Pancreas (tissue), 10 donors: ENCODE data around the gene IFNA16. TPM values are rescaled to one million over a fixed set of nuclear protein-coding genes. Genes with fewer than 3 reads are reported as not detected.
"Not testable (repeated sequence)": the region's sequence is repeated elsewhere in the genome, so short reads cannot be mapped to it uniquely, and the experiment has no call there.

Source experiments
- ATAC-seq, 4 donors: fragments of 200-7000 bp; cut with Tn5 transposase; one replicate each; pipeline versions ENCODE4 v1.8.0 to v1.9.1; 2020; ENCODE audit warnings: mild to moderate bottlenecking in 4 of 4, moderate library complexity in 4 of 4
- DNase-seq, 6 donors: peaks; one replicate each; pipeline ENCODE4 v3.0.0-alpha.2; 2020
- FAIRE-seq: peaks from 2 replicates; lab custom pipeline; 2012; peaks lifted over from hg19 to GRCh38; lab: Jason Lieb, UNC
- H3K27ac ChIP-seq, 4 donors: fragments of 200-600 bp; sonication (generic); 1 replicate in 3 of 4; 2 replicates in 1 of 4; pipeline versions ENCODE4 v1.5.0 to v1.8.0; 2020
- H3K27me3 ChIP-seq, 4 donors: fragments of 200-600 bp; one replicate each; pipeline ENCODE4 v1.8.0; 2021
- H3K36me3 ChIP-seq, 3 donors: fragments of 200-600 bp; sonication (generic) in 1 of 3; one replicate each; pipeline versions ENCODE4 v1.5.0 to v1.8.0; 2020 to 2021
- H3K4me1 ChIP-seq, 3 donors: fragments of 200-600 bp; one replicate each; pipeline ENCODE4 v1.8.0; 2021
- H3K4me3 ChIP-seq, 4 donors: fragments of 200-600 bp; sonication (generic) in 2 of 4; one replicate each; pipeline versions ENCODE4 v1.5.0 to v1.8.0; 2020 to 2021
- H3K9me3 ChIP-seq, 4 donors: fragments of 200-600 bp; one replicate each; pipeline ENCODE4 v1.8.0; 2021
- WGBS, 2 donors: extraction: QIAGEN DNeasy Blood & Tissue Kit; methylation state at CpG; one replicate each; pipeline ENCODE4 v1.1.7; 2013; 5-methylcytosine and 5-hydroxymethylcytosine counted together
- intact Hi-C, 3 donors: fragments of 100-400 bp; cut with DNase I; formaldehyde crosslinking; loops; one replicate each; pipeline versions ENCODE4 v1.11.1 to v1.14.2; 2022
- polyA plus RNA-seq, 2 donors: library from polyadenylated mRNA; stranded (reverse); fragments of 200-250 nt; gene quantifications; one replicate each; pipeline ENCODE4 v1.2.3, GENCODE V29; 2013
- total RNA-seq, 6 donors: library from RNA; stranded (reverse); fragmentation: NEBNext Ultra II Directional in 4 of 6; extraction: Animal tissue kit (Norgen Biotek cat#: 25700) in 4 of 6; gene quantifications; one replicate each; pipeline versions ENCODE4 v1.2.1 to v1.2.4, GENCODE V29; 2021 to 2023
- TF ChIP-seq, protein P1 (sequence below), 4 donors: fragments of 200-600 bp; sonication (generic) in 3 of 4; IDR thresholded peaks; one replicate each; pipeline versions ENCODE4 v1.5.0 to v1.8.0; 2021; ENCODE audit warnings: antibody characterized with exemption in 4 of 4
- donor health status: healthy with polysubstance abuse.
- donor health status: DM: no; HTN: no; CAD: no; lungs with moderate emphysema.
- donor health status: DM: no; HTN: no; CAD: no.
- donor health status: control.
- donor health status: control.
- donor health status: Bipolar disorder and iron deficiency.
- donor health status: DM: yes; HTN: yes; CAD: no.
- donor health status: DM: no; HTN: no; CAD: no.
- donor health status: DM: no; HTN: no; CAD: no.
- donor health status: DM: yes; HTN: yes; CAD: no.

IFNA16 gene
- total RNA-seq: not detected
- not detected for polyA plus RNA-seq

DNA sequence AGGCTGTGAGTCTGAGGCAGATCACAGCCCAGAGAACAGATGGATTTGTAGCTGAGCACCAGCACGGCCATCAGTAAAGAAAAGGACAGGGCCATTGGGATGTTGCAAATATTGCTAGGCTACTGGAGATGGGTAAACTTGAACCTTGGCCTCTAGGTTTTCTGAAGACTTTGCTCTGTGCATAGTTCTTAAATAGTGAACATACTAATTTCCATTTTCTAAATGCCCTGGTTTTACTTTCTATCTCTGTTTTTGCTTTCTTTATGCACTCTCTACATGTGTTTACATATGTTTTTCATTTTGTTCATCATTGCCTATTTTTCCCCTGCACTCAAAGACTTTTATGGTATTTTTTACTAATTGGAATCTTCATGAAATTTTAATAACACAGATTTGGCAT lies at the start of gene IFNA16:
TSS of gene IFNA16 (minus strand) at position 101 of the 400 bp plus-strand sequence. CDS start at position 95, 6 bp downstream.
- intact Hi-C loops, H3K4me3 ChIP-seq, H3K36me3 ChIP-seq, H3K27me3 ChIP-seq, ATAC-seq, H3K27ac ChIP-seq, H3K4me1 ChIP-seq, DNase-seq, H3K9me3 ChIP-seq, FAIRE-seq: not testable (repeated sequence)
- 62 to 93% methylated on average over 1 of the region's 1 CpG for WGBS, 2 donors

DNA sequence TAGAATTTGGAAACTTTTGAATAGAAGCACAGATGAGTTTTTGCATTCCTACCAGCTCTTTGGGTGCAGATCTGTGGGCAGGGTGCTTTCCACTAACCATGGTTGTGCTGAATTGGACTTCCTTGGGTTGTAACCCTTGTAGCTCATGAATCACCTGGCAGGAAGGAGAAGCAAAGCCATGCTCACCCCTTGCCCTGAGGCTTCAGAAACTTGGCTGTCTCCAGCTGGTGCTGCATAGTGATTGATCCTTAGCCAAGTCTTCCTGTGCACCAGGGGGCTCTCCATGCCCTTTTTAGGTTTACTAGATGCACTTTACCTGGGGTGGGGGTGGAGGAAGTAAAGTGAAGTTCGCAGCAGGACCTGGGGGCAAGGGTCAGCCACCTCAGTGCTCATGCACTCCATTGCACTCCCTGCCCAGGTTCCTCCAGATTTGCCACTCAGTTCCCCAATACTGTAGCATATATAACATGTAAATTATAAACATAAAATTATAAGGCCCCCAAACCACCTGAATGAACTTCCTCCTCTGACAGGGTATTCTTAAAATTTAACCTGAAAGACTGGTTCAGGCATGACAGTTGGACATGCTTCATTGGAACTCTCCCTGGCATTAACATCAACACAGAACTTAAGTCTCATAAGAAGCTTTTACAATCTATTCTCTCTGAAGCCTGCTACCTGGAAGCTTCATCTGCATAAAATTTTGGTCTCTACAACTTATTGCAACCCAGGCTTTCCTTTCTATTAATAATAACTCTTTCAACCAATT lies 48.5 kb upstream of the IFNA16 start:
- DNase-seq (peak in 1 of 6 donors; percentile 18), ATAC-seq (no peak), FAIRE-seq (no peak)
- peaks cover 0 to 3% (median 0%) of the 10 kb centered on the region in 4 donors for H3K27me3 ChIP-seq
- H3K36me3 ChIP-seq: no peaks in the 10 kb centered on the region
- no peaks in the 10 kb centered on the region for H3K4me1 ChIP-seq
- no peaks in the 10 kb centered on the region for H3K9me3 ChIP-seq
- TF ChIP-seq, protein P1, sequence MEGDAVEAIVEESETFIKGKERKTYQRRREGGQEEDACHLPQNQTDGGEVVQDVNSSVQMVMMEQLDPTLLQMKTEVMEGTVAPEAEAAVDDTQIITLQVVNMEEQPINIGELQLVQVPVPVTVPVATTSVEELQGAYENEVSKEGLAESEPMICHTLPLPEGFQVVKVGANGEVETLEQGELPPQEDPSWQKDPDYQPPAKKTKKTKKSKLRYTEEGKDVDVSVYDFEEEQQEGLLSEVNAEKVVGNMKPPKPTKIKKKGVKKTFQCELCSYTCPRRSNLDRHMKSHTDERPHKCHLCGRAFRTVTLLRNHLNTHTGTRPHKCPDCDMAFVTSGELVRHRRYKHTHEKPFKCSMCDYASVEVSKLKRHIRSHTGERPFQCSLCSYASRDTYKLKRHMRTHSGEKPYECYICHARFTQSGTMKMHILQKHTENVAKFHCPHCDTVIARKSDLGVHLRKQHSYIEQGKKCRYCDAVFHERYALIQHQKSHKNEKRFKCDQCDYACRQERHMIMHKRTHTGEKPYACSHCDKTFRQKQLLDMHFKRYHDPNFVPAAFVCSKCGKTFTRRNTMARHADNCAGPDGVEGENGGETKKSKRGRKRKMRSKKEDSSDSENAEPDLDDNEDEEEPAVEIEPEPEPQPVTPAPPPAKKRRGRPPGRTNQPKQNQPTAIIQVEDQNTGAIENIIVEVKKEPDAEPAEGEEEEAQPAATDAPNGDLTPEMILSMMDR (IDR thresholded peaks at IDR 0.05): no peak
- H3K4me3 ChIP-seq: no peak overlapping the region
- 26 to 43% methylated on average over 1 of the region's 1 CpG for WGBS, 2 donors
- no peak overlapping the region for H3K27ac ChIP-seq
- intact Hi-C loops: no loop called here

DNA sequence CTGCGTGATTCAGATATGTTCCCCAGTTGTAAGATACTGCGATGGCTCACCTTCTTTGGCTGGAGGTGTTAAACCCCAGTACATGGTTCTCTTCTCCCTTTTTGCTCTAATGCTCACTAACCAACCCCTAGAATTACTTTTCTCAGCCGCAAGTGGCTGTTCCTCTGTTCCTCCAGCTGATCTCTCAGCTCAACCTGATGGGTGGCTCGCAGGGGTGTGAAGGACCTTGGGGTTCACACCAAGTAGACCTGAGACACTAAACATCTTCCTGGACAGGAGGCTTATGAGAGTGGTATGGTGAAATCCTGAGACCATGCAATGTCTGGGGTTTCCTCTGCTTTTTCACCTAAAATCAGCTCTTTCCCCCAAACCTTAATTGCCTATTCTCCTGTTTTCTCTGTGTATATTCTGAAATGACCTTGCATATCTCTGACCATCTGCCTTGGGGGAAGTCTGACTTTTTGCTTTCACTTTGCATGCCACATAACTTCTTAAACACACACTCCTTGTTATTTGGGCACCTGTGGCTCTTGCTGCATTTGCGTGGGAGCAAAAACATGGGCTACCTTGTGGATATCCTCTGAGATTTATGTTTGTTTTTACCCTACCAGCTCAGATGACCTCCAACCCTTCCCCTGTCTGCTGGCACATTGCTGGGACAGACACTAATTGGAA lies 38.6 kb upstream of the IFNA16 start:
- Histone ChIP-seq H3K9me3 (no peaks in the 10 kb centered on the region), H3K36me3 (no peaks in the 10 kb centered on the region), H3K27ac (no peak overlapping the region), H3K4me1 (peaks cover 0 to 4% (median 0%) of the 10 kb centered on the region in 3 donors), H3K27me3 (no peaks in the 10 kb centered on the region), H3K4me3 (no peak overlapping the region)
- ATAC-seq: no peak
- TF ChIP-seq, protein P1 (IDR thresholded peaks at IDR 0.05): no peak
- DNase-seq: no peak
- intact Hi-C loops: no loop called here
- WGBS, 2 donors: 66 to 68% methylated on average over 5 of the region's 5 CpGs
- FAIRE-seq: no peak

DNA sequence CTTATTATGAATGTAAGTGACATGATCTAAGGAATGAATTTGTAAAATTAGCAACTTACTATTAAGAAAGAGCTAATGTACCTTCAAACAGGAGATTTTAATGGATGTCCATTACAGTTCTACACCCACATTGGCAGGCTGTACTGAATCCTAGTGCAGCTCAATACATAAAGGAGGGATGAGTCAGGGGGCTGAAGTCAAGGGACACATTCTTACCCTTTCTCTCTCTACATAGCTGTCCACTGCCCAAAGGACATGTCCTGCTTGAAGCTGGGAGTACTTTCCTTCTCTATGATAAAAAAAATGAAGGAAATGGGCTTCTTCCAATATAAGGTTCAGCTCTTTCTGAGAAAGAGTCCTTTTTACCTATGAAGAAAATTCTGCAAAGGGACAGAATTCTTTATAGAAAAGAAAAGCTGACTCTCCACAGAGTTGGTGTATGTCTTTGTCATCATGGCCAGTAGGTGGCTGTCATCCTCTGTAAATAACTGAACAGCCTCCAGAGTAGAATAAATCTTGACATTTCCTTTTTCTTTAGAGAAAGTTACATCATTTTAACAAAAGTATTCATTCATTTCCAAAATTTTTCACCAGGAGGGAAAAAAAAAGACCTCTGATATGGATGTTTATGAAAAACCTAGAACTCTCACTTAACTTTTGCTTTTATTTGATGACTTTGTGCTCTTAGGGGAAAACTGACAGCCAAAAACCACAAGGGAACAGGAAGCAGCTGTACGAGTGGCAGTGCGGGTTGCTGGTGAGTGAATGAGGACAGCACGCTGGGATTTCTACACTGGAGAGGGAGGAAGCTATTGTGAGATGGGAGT lies 35.8 kb upstream of the IFNA16 start:
- WGBS, 2 donors: 1% methylated on average over 3 of the region's 3 CpGs
- Histone ChIP-seq H3K27ac (no peak overlapping the region), H3K9me3 (no peaks in the 10 kb centered on the region), H3K36me3 (no peaks in the 10 kb centered on the region), H3K4me3 (no peak overlapping the region), H3K4me1 (peaks cover 0 to 4% (median 0%) of the 10 kb centered on the region in 3 donors), H3K27me3 (no peaks in the 10 kb centered on the region)
- ATAC-seq: peak in 3 of 4 donors; percentile 75 to 82 (median 80)
- TF ChIP-seq, protein P1 (IDR thresholded peaks at IDR 0.05): peak in 3 of 4 donors; percentile 15 to 33 (median 27)
- DNase-seq: no peak
- FAIRE-seq: no peak
- intact Hi-C loops: no loop called here

DNA sequence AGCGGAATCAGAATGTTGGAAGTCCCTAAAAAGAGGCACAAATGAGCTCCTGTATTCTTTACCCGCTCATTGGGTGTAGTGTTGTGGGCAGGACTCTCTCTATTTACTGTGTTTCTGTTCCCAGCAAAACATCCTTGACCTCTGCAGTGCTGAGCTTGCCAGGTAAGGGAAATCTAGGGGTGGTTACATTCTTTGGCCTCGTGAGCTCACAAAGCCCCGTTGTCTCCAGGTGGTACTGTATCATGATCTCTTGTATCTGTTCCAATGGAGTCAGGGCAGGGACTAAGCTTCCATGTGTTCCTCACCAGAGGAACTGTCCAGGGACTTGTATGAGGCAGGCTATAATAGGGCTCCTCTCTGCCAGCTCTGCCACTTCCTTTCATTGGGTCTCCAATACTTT lies 34.5 kb upstream of the IFNA16 start:
- Histone ChIP-seq H3K9me3 (no peaks in the 10 kb centered on the region), H3K27ac (no peak overlapping the region), H3K4me3 (no peak overlapping the region), H3K4me1 (peaks cover 0 to 4% (median 0%) of the 10 kb centered on the region in 3 donors), H3K27me3 (no peaks in the 10 kb centered on the region), H3K36me3 (no peaks in the 10 kb centered on the region)
- DNase-seq: no peak
- intact Hi-C loops: no loop called here
- peak in 2 of 4 donors; percentile 27 to 37 for ATAC-seq
- FAIRE-seq: no peak
- 27 to 28% methylated on average over 4 of the region's 4 CpGs for WGBS, 2 donors
- TF ChIP-seq, protein P1 (IDR thresholded peaks at IDR 0.05): no peak
